HG03442 (cell line): ENCODE results near the gene SLC25A20.
"Not testable (repeated sequence)": the region's sequence is repeated elsewhere in the genome, so short reads cannot be mapped to it uniquely, and the experiment has no call there.

Experiments used
- ATAC-seq: cut with Tn5 transposase; IDR thresholded peaks from one replicate; pipeline ENCODE4 v1.9.1; 2021; ENCODE audit warnings: mild to moderate bottlenecking, moderate library complexity; ENCODE audit not compliant: unreplicated experiment

Gene SLC25A20

DNA sequence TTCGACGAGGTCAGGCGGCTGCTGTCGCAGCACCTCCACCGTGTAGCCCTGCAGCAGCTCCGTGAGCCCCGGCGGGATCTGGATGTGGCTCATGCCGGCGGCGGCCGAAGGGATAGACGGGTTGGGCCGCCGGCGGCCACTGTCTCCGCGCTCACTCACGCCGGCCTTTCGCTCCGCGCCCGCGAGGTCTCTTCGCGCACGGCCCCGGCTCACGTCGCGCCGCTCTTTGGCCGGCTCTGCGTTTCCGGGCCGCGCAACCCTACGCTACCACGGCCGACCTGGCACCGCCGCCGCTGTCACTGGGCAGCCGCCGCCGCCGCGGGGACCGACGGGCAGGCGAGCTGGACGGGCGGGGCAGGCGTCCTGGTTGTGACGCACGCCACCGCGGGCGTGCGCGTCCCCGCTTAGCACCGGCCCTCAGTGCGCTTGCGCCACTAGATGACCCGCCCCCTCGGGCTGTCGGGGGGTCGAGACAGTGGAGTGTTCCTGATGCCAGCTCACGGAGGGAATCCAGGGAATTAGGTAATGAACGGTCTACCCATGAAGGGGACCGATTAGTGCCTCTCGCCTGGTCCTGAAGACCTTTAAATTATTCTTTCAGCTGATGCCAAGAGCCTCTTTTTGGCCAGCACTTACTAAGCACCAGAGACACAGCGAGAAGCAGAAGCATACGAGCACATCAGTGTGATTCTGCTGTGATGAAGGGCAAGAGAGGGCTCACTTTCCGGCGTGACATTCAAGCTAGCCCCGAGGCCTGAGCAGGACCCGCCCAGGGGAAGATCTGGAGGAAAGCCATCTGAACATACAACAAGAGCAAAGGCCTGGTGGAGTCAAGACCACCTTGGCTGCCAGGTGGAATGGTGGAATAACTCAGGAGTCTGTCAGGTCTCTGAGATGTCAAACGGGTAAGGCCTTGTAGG is 50.9 kb downstream of the SLC25A20 start, which contains the start of gene PRKAR2A:
TSS of gene PRKAR2A (minus strand) at position 371 of the 920 bp plus-strand sequence. CDS start at position 93, 278 bp downstream.
- peak; percentile 86 for ATAC-seq

DNA sequence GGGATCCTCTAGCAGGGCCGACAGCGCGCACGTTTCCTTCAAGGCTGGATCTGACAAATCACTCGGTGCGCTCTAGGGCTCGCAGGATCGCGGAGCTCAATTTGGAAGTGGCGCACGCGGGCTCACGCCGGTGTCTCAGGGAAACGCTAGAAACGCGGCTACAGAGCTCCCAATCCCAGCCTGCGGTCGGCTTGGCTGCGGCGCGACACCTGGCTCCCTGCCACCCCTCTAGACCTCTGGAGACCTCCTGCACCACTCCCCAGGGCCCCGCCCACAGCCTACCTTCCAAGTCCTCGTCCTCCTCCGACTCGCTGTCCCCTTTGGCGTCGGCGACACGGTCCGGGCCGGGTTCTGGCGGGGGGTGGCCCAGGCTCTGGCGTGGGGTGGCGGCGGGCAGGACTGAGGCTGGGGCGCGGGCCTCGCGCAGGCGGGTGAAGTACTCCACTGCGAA is 51.6 kb downstream of the SLC25A20 start:
- peak; percentile 5 for ATAC-seq

DNA sequence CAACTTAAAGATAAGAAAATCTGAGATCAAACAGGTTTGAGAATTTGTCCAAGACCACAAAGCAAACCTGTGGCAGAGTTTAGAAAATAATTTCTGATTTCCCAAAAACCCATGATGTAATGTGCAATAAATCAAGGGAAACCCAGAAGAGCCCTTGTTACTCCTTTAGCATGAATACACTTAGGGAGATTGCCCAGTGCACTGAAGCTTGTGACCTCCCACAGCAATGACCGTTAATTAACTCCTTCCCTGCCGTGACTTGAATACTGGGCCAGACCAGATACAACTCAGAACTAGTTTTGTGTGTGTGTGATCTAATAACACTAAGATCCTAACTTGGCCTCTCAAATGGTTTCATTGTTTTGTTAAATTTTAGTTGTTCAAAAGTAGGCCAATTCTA is 53.5 kb downstream of the SLC25A20 start:
- ATAC-seq, result no peak

DNA sequence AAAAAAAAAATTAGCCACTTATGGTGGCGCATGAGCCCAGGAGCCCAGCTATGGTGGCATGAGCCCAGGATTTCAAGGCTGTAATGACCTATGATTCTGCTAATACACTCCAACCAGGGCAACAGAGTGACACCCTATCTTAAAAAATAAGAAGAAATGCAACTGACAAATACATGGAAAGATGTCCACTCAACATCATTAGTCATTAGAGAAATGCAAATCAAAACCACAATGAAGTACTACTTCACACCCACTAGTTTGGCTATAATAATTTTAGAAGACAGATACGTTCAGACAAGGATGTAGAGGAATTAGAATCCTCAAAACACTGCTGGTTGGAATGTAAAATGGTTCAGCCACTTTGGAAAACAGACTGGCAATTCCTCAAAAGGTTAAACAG is 61.5 kb downstream of the SLC25A20 start:
- ATAC-seq, result no peak

GRCh38 chr3:48835650-48836366 is 62.9 kb downstream of the SLC25A20 start:
- no peak for ATAC-seq

GRCh38 chr3:48832684-48833083 is 66.0 kb downstream of the SLC25A20 start:
- ATAC-seq, result no peak

DNA sequence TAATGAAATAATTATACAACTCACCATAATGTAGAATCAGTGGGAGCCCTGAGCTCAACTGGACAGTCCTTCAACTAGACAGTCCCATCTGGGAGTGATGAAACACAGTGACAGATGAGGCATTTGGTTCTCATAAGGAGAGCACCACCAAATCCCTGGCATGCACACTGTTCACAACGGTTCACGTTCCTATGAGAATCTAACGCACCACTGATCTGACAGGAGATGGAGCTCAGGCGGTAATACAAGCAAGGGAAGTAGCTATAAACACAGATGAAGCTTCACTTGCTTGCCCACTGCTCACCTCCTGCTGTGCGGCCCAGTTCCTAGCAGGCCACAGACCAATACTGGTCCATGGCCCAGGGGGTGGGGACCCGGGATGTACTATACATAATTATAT is 68.0 kb downstream of the SLC25A20 start:
- no peak for ATAC-seq

DNA sequence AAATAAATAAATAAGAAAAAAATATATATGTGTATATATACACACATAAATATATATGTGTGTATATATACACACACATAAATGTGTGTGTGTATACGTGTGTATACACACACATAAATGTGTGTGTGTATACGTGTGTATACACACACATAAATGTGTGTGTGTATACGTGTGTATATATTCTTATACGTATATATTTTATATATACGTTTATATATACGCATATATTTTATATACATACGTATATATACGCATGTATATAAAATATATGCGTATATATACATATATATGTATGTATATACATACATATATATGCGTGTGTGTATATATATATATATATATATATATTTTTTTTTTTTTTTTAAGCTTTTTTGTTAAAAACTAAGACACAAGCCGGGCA is 69.2 kb downstream of the SLC25A20 start:
- not testable (repeated sequence) for ATAC-seq

DNA sequence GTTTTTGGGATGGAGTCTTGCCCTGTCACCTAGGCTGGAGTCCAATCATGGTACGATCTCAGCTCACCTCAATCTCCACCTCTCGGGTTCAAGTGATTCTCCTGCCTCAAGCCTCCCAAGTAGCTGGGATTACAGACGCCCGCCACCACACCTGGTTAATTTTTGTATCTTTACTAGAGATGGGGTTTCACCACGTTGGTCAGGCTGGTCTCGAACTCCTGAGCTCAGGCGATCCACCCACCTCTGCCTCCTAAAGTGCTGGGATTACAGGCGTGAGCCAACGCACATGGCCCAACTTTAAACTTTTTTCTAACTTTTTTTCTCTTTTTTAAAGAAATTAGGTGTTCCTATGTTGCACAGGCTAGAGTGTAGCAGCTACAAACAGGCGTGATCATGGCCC is 70.8 kb downstream of the SLC25A20 start:
- ATAC-seq, result not testable (repeated sequence)

DNA sequence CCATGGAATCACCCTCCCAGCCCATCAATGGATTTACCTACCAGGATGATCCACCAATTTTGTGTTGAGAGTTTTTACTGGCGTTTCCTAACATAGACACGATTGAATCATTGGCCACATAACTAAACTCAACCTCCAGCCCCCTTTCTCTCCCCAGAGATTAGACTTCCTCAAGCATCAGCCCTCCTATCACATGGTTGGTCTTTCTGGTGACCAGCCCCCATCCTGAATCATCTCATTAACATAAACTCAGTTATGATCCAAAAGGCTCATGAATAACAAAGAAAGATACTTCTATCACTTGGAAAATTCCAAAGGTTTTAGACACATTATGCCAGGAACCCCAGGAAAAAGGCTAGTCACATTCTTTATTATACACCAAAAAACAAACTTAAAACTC is 72.2 kb downstream of the SLC25A20 start:
- no peak for ATAC-seq

DNA sequence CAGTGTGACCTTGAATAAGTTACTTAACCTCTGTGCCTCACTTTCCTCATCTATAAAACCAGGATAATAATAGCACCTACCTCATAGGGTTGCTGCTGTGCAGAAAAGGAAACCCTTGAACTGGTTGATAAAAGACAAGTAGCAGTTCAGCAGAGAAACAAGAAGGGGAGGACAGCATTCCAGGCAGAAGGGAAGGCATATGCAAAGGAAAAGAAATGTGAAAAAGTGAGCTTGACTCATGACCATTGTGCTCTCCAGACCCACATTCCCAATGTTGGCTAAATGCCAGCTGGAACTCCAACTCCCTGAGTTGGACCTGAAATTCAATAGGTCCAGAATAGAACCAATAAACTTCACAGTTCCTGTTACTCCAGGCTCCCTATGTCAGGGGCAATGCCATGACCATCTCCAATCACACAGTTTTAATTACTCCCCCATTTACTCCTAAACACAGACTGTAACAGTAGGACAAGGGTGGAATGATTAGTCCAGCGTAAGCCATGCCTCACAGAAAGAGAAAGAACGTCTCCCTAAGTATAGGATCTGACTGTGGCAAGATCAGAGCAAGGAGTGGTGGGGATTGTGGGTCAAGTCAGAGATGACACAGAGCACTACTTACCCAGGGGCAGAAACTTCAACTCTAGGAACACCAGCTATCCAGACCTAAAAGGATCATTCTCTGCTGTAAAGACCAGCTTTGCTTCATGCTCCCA is 77.9 kb downstream of the SLC25A20 start:
- no peak for ATAC-seq

DNA sequence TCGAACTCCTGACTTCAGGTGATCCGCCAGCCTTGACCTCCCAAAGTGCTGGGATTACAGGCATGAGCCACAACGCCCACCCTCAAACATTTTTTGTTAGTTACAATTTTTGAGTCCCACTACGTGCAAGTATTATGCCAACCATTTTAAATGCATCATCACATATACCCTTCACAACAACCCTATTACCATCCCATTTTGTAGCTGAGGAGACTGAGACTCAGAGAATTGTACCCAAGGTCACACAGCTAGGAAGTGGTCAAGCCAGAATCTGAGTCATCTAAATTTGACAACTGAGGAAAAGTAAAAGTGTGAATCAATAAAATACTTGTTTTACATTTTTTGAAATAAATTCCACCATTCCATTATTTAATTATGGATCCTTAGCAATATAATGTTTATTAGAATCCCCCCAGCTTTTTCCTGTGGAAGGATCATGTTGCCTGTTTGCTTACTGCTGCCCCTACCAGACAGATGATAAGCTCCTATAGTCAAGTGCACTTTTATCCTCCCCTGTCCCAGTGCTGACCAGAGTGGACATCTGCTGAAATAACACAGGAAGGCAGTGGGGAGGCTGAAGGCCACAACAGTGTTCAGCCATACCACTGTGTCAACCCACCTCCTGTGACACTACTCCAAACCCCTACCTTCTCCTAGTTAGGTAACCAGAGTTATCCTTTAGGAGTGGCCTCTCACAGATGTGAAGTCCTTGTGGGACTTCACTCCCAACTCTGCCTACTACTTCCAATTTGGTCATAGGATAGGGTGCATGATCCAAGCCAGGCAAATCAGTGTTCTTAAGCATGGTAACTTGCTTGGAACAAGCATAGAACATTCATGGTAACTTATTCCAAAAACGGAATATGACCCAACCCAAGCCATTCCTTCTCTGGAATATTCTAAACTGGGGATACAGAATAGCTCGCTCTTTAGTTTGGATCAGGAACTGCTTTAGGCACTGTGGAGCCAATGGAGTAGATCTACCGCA is 79.2 kb downstream of the SLC25A20 start:
- ATAC-seq, result no peak

- no peak for ATAC-seq
These were observed 87.2 kb downstream of the SLC25A20 start for GRCh38 chr3:48811524-48811923.
